Astrocyte (in vitro differentiated cells and primary cell): ENCODE results near the gene C12orf43. TPM values are rescaled to one million over a fixed set of nuclear protein-coding genes. Genes with fewer than 3 reads are reported as not detected.

Source experiments
- DNase-seq: peaks from one replicate; pipeline ENCODE4 v3.0.0-alpha.2; 2010; ENCODE audit warnings: low read depth
- FAIRE-seq: peaks from 2 replicates; lab custom pipeline; 2011; peaks lifted over from hg19 to GRCh38; lab: Jason Lieb, UNC
- H2AFZ ChIP-seq: 2 replicates; pipeline ENCODE4 v1.6.0; 2012; ENCODE audit warnings: low read depth, low read length, inconsistent platforms
- H3K27ac ChIP-seq: 2 replicates; pipeline ENCODE4 v1.5.1; 2011; ENCODE audit warnings: low read depth, low read length, inconsistent platforms
- H3K27me3 ChIP-seq: 2 replicates; pipeline ENCODE4 v1.6.0; 2011; ENCODE audit warnings: low read length, inconsistent platforms; ENCODE audit not compliant: insufficient read depth
- H3K36me3 ChIP-seq: 2 replicates; pipeline ENCODE4 v1.5.1; 2011; ENCODE audit warnings: low read length, inconsistent platforms; ENCODE audit not compliant: insufficient read depth
- H3K4me1 ChIP-seq: 2 replicates; pipeline ENCODE4 v1.5.1; 2011; ENCODE audit warnings: low read length, inconsistent platforms; ENCODE audit not compliant: insufficient read depth
- H3K4me2 ChIP-seq: 2 replicates; pipeline ENCODE4 v1.6.0; 2012; ENCODE audit warnings: low read length, inconsistent platforms
- H3K4me3 ChIP-seq: 2 replicates; pipeline ENCODE4 v1.5.1; 2011; ENCODE audit warnings: low read depth, mild to moderate bottlenecking, low read length, inconsistent platforms; ENCODE audit not compliant: insufficient read depth
- H3K79me2 ChIP-seq: 2 replicates; pipeline ENCODE4 v1.6.0; 2012; ENCODE audit warnings: mild to moderate bottlenecking, low read length, inconsistent platforms; ENCODE audit not compliant: insufficient read depth
- H3K9ac ChIP-seq: 2 replicates; pipeline ENCODE4 v1.6.0; 2012; ENCODE audit warnings: mild to moderate bottlenecking, low read length, inconsistent platforms
- H3K9me3 ChIP-seq: 2 replicates; pipeline ENCODE4 v1.5.1; 2012; ENCODE audit warnings: low read depth, mild to moderate bottlenecking, low read length, inconsistent platforms; ENCODE audit not compliant: insufficient read depth
- H4K20me1 ChIP-seq: 2 replicates; pipeline ENCODE4 v1.6.0; 2012; ENCODE audit warnings: low read length, inconsistent platforms; ENCODE audit not compliant: insufficient read depth
- H3K27ac Mint-ChIP-seq: one replicate; pipeline ENCODE4 v1.8.0; 2021; ENCODE audit warnings: mild to moderate bottlenecking, mixed read lengths; ENCODE audit not compliant: unreplicated experiment
- H3K27me3 Mint-ChIP-seq: one replicate; pipeline ENCODE4 v1.8.0; 2021; ENCODE audit warnings: low read depth, mixed read lengths; ENCODE audit not compliant: unreplicated experiment
- H3K36me3 Mint-ChIP-seq: one replicate; pipeline ENCODE4 v1.8.0; 2021; ENCODE audit warnings: low read depth, mixed read lengths; ENCODE audit not compliant: unreplicated experiment
- H3K4me1 Mint-ChIP-seq: one replicate; pipeline ENCODE4 v1.8.0; 2021; ENCODE audit warnings: low read depth, mixed read lengths; ENCODE audit not compliant: unreplicated experiment
- H3K4me3 Mint-ChIP-seq: one replicate; pipeline ENCODE4 v1.8.0; 2021; ENCODE audit warnings: mild to moderate bottlenecking, moderate library complexity, mixed read lengths; ENCODE audit not compliant: unreplicated experiment
- H3K9me3 Mint-ChIP-seq: one replicate; pipeline ENCODE4 v1.8.0; 2021; ENCODE audit warnings: mild to moderate bottlenecking, mixed read lengths; ENCODE audit not compliant: unreplicated experiment
- CTCF ChIP-seq: IDR thresholded peaks from 2 replicates; pipeline ENCODE4 v1.5.1; 2011; ENCODE audit warnings: low read depth, mild to moderate bottlenecking, inconsistent platforms, low read length, moderate library complexity; ENCODE audit not compliant: insufficient read depth
- EZH2 ChIP-seq: IDR thresholded peaks from 2 replicates; pipeline ENCODE4 v1.6.1; 2012; ENCODE audit warnings: mild to moderate bottlenecking, low read length, inconsistent platforms; ENCODE audit not compliant: insufficient read depth
- total RNA-seq: library from RNA; stranded (reverse); gene quantifications from 2 replicates; pipeline ENCODE4 v1.2.1, GENCODE V29; 2021

C12orf43 gene
- total RNA-seq, 1 donor from 2014 or later, result 16.2 TPM

DNA sequence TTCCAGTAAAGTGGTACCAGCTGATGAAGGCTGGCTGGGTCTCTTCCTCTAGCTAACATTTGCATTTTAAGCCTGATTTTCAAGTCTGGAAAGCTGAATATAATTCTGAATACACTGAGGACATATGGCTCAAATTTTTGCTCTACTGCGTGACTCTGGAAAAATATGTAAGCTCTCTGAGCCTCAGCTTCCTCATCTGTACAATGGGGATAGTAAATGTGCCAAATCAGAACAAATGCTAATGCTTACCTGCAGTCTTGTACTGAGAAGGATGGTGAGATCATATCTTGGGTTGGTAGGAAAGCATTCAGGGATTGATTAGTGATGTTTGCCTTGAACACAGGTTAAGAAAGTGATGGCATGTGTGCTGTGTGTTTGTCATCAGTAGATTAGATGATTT, 23.3 kb downstream of the C12orf43 start:
- Mint-ChIP-seq H3K4me1 (no peaks in the 10 kb centered on the region), H3K9me3 (peaks cover 13% of the 10 kb centered on the region), H3K36me3 (peaks cover 3% of the 10 kb centered on the region), H3K4me3 (no peak overlapping the region), H3K27ac (no peak overlapping the region), H3K27me3 (peaks cover 38% of the 10 kb centered on the region)
- peaks cover 15% of the 10 kb centered on the region for H3K27me3 ChIP-seq
- H3K79me2 ChIP-seq, result no peaks in the 10 kb centered on the region
- no peaks in the 10 kb centered on the region for H3K36me3 ChIP-seq
- H3K9ac ChIP-seq, result no peak overlapping the region
- H3K27ac ChIP-seq, result no peak overlapping the region
- H3K9me3 ChIP-seq, result no peaks in the 10 kb centered on the region
- no peaks in the 10 kb centered on the region for H3K4me1 ChIP-seq
- FAIRE-seq (no peak), DNase-seq (no peak)
- H3K4me3 ChIP-seq, result no peak overlapping the region
- H2AFZ ChIP-seq, result no peak overlapping the region
- no peak overlapping the region for H3K4me2 ChIP-seq
- TF ChIP-seq EZH2 (no peak), CTCF (no peak)
- no peaks in the 10 kb centered on the region for H4K20me1 ChIP-seq

- no peak overlapping the region for H3K4me2 ChIP-seq
- Mint-ChIP-seq H3K9me3 (peaks cover 13% of the 10 kb centered on the region), H3K27ac (no peak overlapping the region), H3K36me3 (peaks cover 3% of the 10 kb centered on the region), H3K27me3 (peaks cover 38% of the 10 kb centered on the region), H3K4me3 (no peak overlapping the region), H3K4me1 (no peaks in the 10 kb centered on the region)
- H2AFZ ChIP-seq, result no peak overlapping the region
- no peaks in the 10 kb centered on the region for H3K9me3 ChIP-seq
- TF ChIP-seq CTCF, result no peak
- TF ChIP-seq EZH2, result no peak
- no peak overlapping the region for H3K27ac ChIP-seq
- FAIRE-seq, result no peak
- DNase-seq, result no peak
- H3K4me1 ChIP-seq, result no peaks in the 10 kb centered on the region
- H3K36me3 ChIP-seq, result no peaks in the 10 kb centered on the region
- no peaks in the 10 kb centered on the region for H4K20me1 ChIP-seq
- no peak overlapping the region for H3K9ac ChIP-seq
- no peak overlapping the region for H3K4me3 ChIP-seq
- no peaks in the 10 kb centered on the region for H3K79me2 ChIP-seq
- H3K27me3 ChIP-seq, result peaks cover 15% of the 10 kb centered on the region
These were observed 24.3 kb downstream of the C12orf43 start for GRCh38 chr12:120991965-120992364.

- Histone ChIP-seq H3K9ac (no peak overlapping the region), H3K27me3 (peaks cover 15% of the 10 kb centered on the region), H3K9me3 (no peaks in the 10 kb centered on the region), H2AFZ (no peak overlapping the region), H3K4me3 (no peak overlapping the region), H3K36me3 (no peaks in the 10 kb centered on the region), H3K4me2 (no peak overlapping the region), H3K4me1 (no peaks in the 10 kb centered on the region), H4K20me1 (no peaks in the 10 kb centered on the region), H3K79me2 (no peaks in the 10 kb centered on the region), H3K27ac (no peak overlapping the region)
- FAIRE-seq, result no peak
- Mint-ChIP-seq H3K36me3 (no peaks in the 10 kb centered on the region), H3K4me3 (no peak overlapping the region), H3K27ac (no peak overlapping the region), H3K4me1 (no peaks in the 10 kb centered on the region), H3K27me3 (peaks cover 37% of the 10 kb centered on the region), H3K9me3 (peaks cover 10% of the 10 kb centered on the region)
- TF ChIP-seq EZH2 (no peak), CTCF (no peak)
- DNase-seq, result no peak
These were observed 25.7 kb downstream of the C12orf43 start for GRCh38 chr12:120990487-120991055.
